Transverse colon (tissue), 4 donors: ENCODE measurements around the gene DCK. TPM values are rescaled to one million over a fixed set of nuclear protein-coding genes. Genes with fewer than 3 reads are reported as not detected.

Experiments
- DNase-seq: peaks from one replicate; pipeline ENCODE4 v3.0.0-alpha.2; 2019
- H3K27ac ChIP-seq, 4 donors: fragments of 200-600 bp; sonication (generic); 2 replicates each; pipeline ENCODE4 v1.5.1; 2016 to 2018; ENCODE audit warnings: inconsistent platforms in 4 of 4
- H3K27me3 ChIP-seq: fragments of 200-600 bp; sonication (generic); 2 replicates; pipeline ENCODE4 v1.5.1; 2017; ENCODE audit warnings: inconsistent platforms
- H3K36me3 ChIP-seq, 4 donors: fragments of 200-600 bp; sonication (generic); 2 replicates each; pipeline ENCODE4 v1.5.1; 2017 to 2019; ENCODE audit warnings: inconsistent platforms in 4 of 4
- H3K4me1 ChIP-seq, 4 donors: fragments of 200-600 bp; sonication (generic); 2 replicates each; pipeline ENCODE4 v1.5.1; 2017 to 2020; ENCODE audit warnings: inconsistent platforms in 4 of 4
- H3K4me3 ChIP-seq, 4 donors: fragments of 200-600 bp; sonication (generic); 1 replicate in 1 of 4; 2 replicates in 3 of 4; pipeline versions ENCODE4 v1.5.1 to v1.6.1; 2017 to 2019; ENCODE audit warnings: inconsistent platforms in 4 of 4
- H3K9me3 ChIP-seq, 2 donors: fragments of 200-600 bp; sonication (generic); 2 replicates each; pipeline ENCODE4 v1.5.1; 2017 to 2019; ENCODE audit warnings: inconsistent platforms in 2 of 2
- CTCF ChIP-seq, 5 experiments: fragments of 200-600 bp in 3 of 5; fragments of 450-650 bp in 2 of 5; sonication (generic) in 3 of 5; IDR thresholded peaks; 1 replicate in 2 of 5; 2 replicates in 3 of 5; pipeline ENCODE4 v1.5.1; 2016 to 2017; ENCODE audit warnings: antibody characterized with exemption in 5 of 5, inconsistent platforms in 3 of 5, mild to moderate bottlenecking in 2 of 5, moderate library complexity in 1 of 5
- EP300 ChIP-seq: sonication (generic); formaldehyde crosslinking; IDR thresholded peaks from one replicate; pipeline ENCODE4 v1.6.1; 2017; ENCODE audit warnings: antibody characterized with exemption, low read depth
- POLR2A ChIP-seq: fragments of 450-650 bp; IDR thresholded peaks from one replicate; pipeline ENCODE4 v1.6.1; 2016; ENCODE audit warnings: antibody characterized with exemption, mild to moderate bottlenecking, moderate library complexity
- POLR2AphosphoS5 ChIP-seq, 3 donors: sonication (generic); formaldehyde crosslinking; IDR thresholded peaks; one replicate each; pipeline ENCODE4 v1.6.1; 2016; ENCODE audit warnings: antibody characterized with exemption in 3 of 3
- WGBS, 2 donors: methylation state at CpG; one replicate each; pipeline ENCODE4 v1.1.5; 2018; ENCODE audit warnings: low coverage in 1 of 2; 5-methylcytosine and 5-hydroxymethylcytosine counted together
- in situ Hi-C, 4 donors: fragments of 200-750 bp; cut with MboI; loops; one replicate each; pipeline versions ENCODE4 v1.15.0 to v1.15.1; 2017; ENCODE audit warnings: low sequenced_read_pairs in 3 of 4, low pct_ligation_motif_present in 1 of 4, low pct_unique_long_range_greater_than_20kb in 1 of 4
- intact Hi-C: fragments of 100-400 bp; cut with DNase I; formaldehyde crosslinking; loops from one replicate; pipeline ENCODE4 v1.15.1; 2023; ENCODE audit warnings: low total_unique reads
- total RNA-seq, 4 donors: library from RNA; depleted of rRNA; stranded (reverse); fragments of >200 nt; gene quantifications; one replicate each; pipeline ENCODE4 v1.1.0, GENCODE V29; 2016

DCK gene
- total RNA-seq = 10 to 100 TPM in 3 of 4 donors, 1 to 10 TPM in 1; 6.0 to 18.1 (median 15.9) TPM

GRCh38 chr4:70993181-70994068 lies at the start of gene DCK:
Gene DCK, plus strand, starts transcription at chr4:70993649. Its CDS starts 187 bp downstream, at chr4:70993836.
- Histone ChIP-seq H3K27ac (peak within 1 kb of the TSS; percentile 87 to 92 (median 88)), H3K36me3 (no peaks in the 10 kb centered on the region), H3K27me3 (no peaks in the 10 kb centered on the region), H3K4me1 (peaks cover 8 to 49% (median 12%) of the 10 kb centered on the region in 4 donors), H3K9me3 (no peaks in the 10 kb centered on the region), H3K4me3 (peak within 1 kb of the TSS; percentile 57 to 81 (median 70))
- peak; percentile 94 for DNase-seq
- in situ Hi-C loops = loop anchor here in 1 of 4 donors (25.0 kb wide), 1 partner anchor 331 kb away; the partner anchor contains the start of gene JCHAIN
- intact Hi-C loops = loop anchor here (10.0 kb wide), 1 partner anchor 89 kb away; the partner anchor contains the start of gene MOB1B
- WGBS, 2 donors = 2 to 7% methylated on average over 3 to 33 of the region's 74 CpGs
- TF ChIP-seq EP300 (no peak), POLR2A (peak; percentile 94), POLR2AphosphoS5 (IDR thresholded peaks at IDR 0.05) (peak; percentile 64 to 87 (median 86)), CTCF (IDR thresholded peaks at IDR 0.05) (no peak)

GRCh38 chr4:70945046-70945445 lies 48.4 kb upstream of the DCK start:
- no peak for TF ChIP-seq POLR2AphosphoS5 (IDR thresholded peaks at IDR 0.05)
- TF ChIP-seq POLR2A = no peak
- TF ChIP-seq CTCF (IDR thresholded peaks at IDR 0.05) = no peak
- no peak for TF ChIP-seq EP300
- intact Hi-C loops (no loop called here), in situ Hi-C loops (no loop called here)
- Histone ChIP-seq H3K27me3 (no peaks in the 10 kb centered on the region), H3K9me3 (no peaks in the 10 kb centered on the region), H3K27ac (no peak overlapping the region), H3K4me3 (no peak overlapping the region), H3K36me3 (no peaks in the 10 kb centered on the region), H3K4me1 (peaks cover 0 to 14% (median 2%) of the 10 kb centered on the region in 4 donors)
- DNase-seq = no peak
- WGBS, 2 donors = 51 to 55% methylated on average over 3 of the region's 3 CpGs

- H3K9me3 ChIP-seq = no peaks in the 10 kb centered on the region
- DNase-seq = no peak
- no peaks in the 10 kb centered on the region for H3K27me3 ChIP-seq
- H3K4me3 ChIP-seq = no peak overlapping the region
- TF ChIP-seq EP300 (no peak), POLR2A (no peak), POLR2AphosphoS5 (IDR thresholded peaks at IDR 0.05) (no peak), CTCF (IDR thresholded peaks at IDR 0.05) (no peak)
- WGBS, 2 donors = 81 to 88% methylated on average over 3 of the region's 3 CpGs
- no peaks in the 10 kb centered on the region for H3K36me3 ChIP-seq
- H3K27ac ChIP-seq = no peak overlapping the region
- in situ Hi-C loops = no loop called here
- intact Hi-C loops = no loop called here
- H3K4me1 ChIP-seq = peaks cover 0 to 14% (median 2%) of the 10 kb centered on the region in 4 donors
These were observed 47.9 kb upstream of the DCK start for GRCh38 chr4:70945452-70946055.

- intact Hi-C loops (no loop called here), in situ Hi-C loops (no loop called here)
- H3K36me3 ChIP-seq = no peaks in the 10 kb centered on the region
- no peak for TF ChIP-seq CTCF (IDR thresholded peaks at IDR 0.05)
- TF ChIP-seq POLR2A = no peak
- no peak for TF ChIP-seq EP300
- no peak for TF ChIP-seq POLR2AphosphoS5 (IDR thresholded peaks at IDR 0.05)
- H3K9me3 ChIP-seq = no peaks in the 10 kb centered on the region
- DNase-seq = no peak
- H3K27me3 ChIP-seq = no peaks in the 10 kb centered on the region
- H3K4me3 ChIP-seq = no peak overlapping the region
- no peak overlapping the region for H3K27ac ChIP-seq
- H3K4me1 ChIP-seq = peaks cover 0 to 14% (median 2%) of the 10 kb centered on the region in 4 donors
- WGBS, 2 donors = 72 to 86% methylated on average over 4 of the region's 4 CpGs
These were observed 46.5 kb upstream of the DCK start for GRCh38 chr4:70946939-70947338.
